ENCODE data around the gene OSER1. TPM values are rescaled to one million over a fixed set of nuclear protein-coding genes. Genes with fewer than 3 reads are reported as not detected.

OSER1 gene
- total RNA-seq, 4 donors from 2014 or later: 11.2 to 38.0 (median 26.2) TPM

DNA sequence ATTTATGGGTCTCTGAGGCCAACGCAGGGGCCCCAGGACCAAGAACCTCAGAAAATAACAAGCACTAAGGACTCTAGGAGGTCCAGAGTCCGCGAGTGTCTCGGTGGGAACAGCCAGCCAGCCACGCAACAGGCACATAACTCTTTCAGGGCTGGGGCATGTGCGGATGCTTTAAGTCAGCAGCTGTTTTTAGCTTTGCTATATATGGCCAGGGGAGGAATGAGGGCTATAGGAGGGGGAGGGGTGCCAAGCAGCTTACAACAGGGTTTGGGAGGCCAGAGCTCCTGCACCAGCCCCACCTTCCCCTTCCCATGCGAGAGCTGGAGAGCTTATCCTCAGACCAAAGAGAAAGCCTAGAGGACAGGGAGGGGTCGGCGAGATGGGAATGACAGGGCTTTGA, 29.8 kb downstream of the OSER1 start:
- H3K9me3 ChIP-seq: no peaks in the 10 kb centered on the region
- 45 to 53% methylated on average over 4 to 9 of the region's 9 CpGs for WGBS, 2 donors (ENCODE audit: low coverage in 1 of 2)
- TF ChIP-seq POLR2AphosphoS5 (IDR thresholded peaks at IDR 0.05) (peak; percentile 30 to 68 (median 55)), EP300 (IDR thresholded peaks at IDR 0.05; ENCODE audit: low read depth) (peak; percentile 14), POLR2A (IDR thresholded peaks at IDR 0.05) (no peak), CTCF (IDR thresholded peaks at IDR 0.05) (no peak)
- peak overlapping the region; percentile 70 to 91 (median 86) for H3K27ac ChIP-seq
- intact Hi-C loops (cut with DNase I; ENCODE audit: low total_unique reads): loop anchor here (5.0 kb wide), 1 partner anchor 34 kb away; no protein-coding TSS in a partner anchor
- peak; percentile 34 for DNase-seq
- in situ Hi-C loops (cut with MboI; ENCODE audit: low pct_ligation_motif_present in 1 of 4, low pct_unique_long_range_greater_than_20kb in 1 of 4, low sequenced_read_pairs in 3 of 4): no loop called here
- peaks cover 5 to 20% (median 14%) of the 10 kb centered on the region in 4 donors for H3K4me1 ChIP-seq
- peak overlapping the region in 1 of 4 donors; percentile 2 for H3K4me3 ChIP-seq
- H3K27me3 ChIP-seq: no peaks in the 10 kb centered on the region
- H3K36me3 ChIP-seq: no peaks in the 10 kb centered on the region

GRCh38 chr20:44176833-44177534, 33.6 kb downstream of the OSER1 start:
- Histone ChIP-seq H3K4me3 (no peak overlapping the region), H3K9me3 (no peaks in the 10 kb centered on the region), H3K27me3 (peaks cover 3% of the 10 kb centered on the region), H3K36me3 (no peaks in the 10 kb centered on the region), H3K27ac (peak overlapping the region; percentile 70 to 91 (median 86)), H3K4me1 (peaks cover 5 to 20% (median 16%) of the 10 kb centered on the region in 4 donors)
- 10 to 35% methylated on average over 2 to 14 of the region's 14 CpGs for WGBS, 2 donors (ENCODE audit: low coverage in 1 of 2)
- in situ Hi-C loops (cut with MboI; ENCODE audit: low pct_ligation_motif_present in 1 of 4, low pct_unique_long_range_greater_than_20kb in 1 of 4, low sequenced_read_pairs in 3 of 4): no loop called here
- intact Hi-C loops (cut with DNase I; ENCODE audit: low total_unique reads): no loop called here
- TF ChIP-seq POLR2A (IDR thresholded peaks at IDR 0.05) (no peak), POLR2AphosphoS5 (IDR thresholded peaks at IDR 0.05) (peak; percentile 26 to 56 (median 47)), CTCF (IDR thresholded peaks at IDR 0.05) (no peak), EP300 (IDR thresholded peaks at IDR 0.05; ENCODE audit: low read depth) (no peak)
- peak; percentile 72 for DNase-seq

DNA sequence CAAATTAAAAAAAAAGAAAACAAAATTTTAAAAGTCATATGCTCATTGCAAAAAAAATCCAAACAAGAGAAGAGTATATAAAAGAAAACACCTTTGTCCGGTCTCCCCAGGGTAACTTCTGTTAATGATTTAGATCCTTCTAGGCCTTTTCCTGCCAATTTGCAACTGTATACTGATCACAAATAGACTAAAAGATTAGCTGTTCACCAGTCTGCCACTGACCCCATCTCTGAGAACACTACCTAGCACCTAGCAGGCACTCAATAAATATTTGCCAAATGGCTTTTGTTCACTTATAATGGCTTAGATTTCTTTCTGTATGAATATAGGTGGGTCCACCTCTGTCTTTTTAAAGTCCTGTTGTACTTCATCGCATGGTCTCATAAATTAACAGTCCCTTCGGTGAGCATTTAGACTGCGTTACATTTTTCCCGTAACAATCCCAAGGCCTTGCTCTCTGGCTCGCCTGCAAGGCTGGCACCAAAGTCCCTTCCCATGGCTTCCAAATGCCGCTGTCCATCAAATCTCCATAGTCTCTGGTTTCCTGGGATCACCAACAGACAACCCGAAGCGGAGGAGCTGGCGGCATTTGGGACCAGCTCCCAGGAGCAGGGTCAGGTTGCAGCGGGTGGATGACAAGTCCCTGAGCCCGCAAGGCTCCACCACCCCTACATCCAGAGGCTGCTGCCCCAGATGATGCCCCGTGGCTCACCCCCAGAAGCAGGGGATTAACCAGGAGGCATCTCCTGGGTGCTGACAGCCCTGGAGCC, 35.4 kb downstream of the OSER1 start:
- H3K4me1 ChIP-seq: peaks cover 5 to 16% (median 15%) of the 10 kb centered on the region in 4 donors
- no peaks in the 10 kb centered on the region for H3K9me3 ChIP-seq
- peaks cover 11% of the 10 kb centered on the region for H3K27me3 ChIP-seq
- intact Hi-C loops (cut with DNase I; ENCODE audit: low total_unique reads): no loop called here
- H3K27ac ChIP-seq: peak overlapping the region; percentile 43 to 91 (median 74)
- in situ Hi-C loops (cut with MboI; ENCODE audit: low pct_ligation_motif_present in 1 of 4, low pct_unique_long_range_greater_than_20kb in 1 of 4, low sequenced_read_pairs in 3 of 4): no loop called here
- H3K4me3 ChIP-seq: no peak overlapping the region
- DNase-seq: no peak
- TF ChIP-seq CTCF (IDR thresholded peaks at IDR 0.05) (no peak), EP300 (IDR thresholded peaks at IDR 0.05; ENCODE audit: low read depth) (no peak), POLR2AphosphoS5 (IDR thresholded peaks at IDR 0.05) (no peak), POLR2A (IDR thresholded peaks at IDR 0.05) (no peak)
- H3K36me3 ChIP-seq: no peaks in the 10 kb centered on the region
- 86 to 100% methylated on average over 1 to 13 of the region's 13 CpGs for WGBS, 2 donors (ENCODE audit: low coverage in 1 of 2)

GRCh38 chr20:44173846-44174245, 36.7 kb downstream of the OSER1 start:
- H3K36me3 ChIP-seq: no peaks in the 10 kb centered on the region
- no peak for DNase-seq
- TF ChIP-seq EP300 (IDR thresholded peaks at IDR 0.05; ENCODE audit: low read depth): no peak
- no peak for TF ChIP-seq POLR2AphosphoS5 (IDR thresholded peaks at IDR 0.05)
- no peak for TF ChIP-seq POLR2A (IDR thresholded peaks at IDR 0.05)
- TF ChIP-seq CTCF (IDR thresholded peaks at IDR 0.05): no peak
- in situ Hi-C loops (cut with MboI; ENCODE audit: low pct_ligation_motif_present in 1 of 4, low pct_unique_long_range_greater_than_20kb in 1 of 4, low sequenced_read_pairs in 3 of 4) (no loop called here), intact Hi-C loops (cut with DNase I; ENCODE audit: low total_unique reads) (no loop called here)
- peaks cover 11% of the 10 kb centered on the region for H3K27me3 ChIP-seq
- H3K4me1 ChIP-seq: peaks cover 5 to 16% (median 15%) of the 10 kb centered on the region in 4 donors
- H3K27ac ChIP-seq: peak overlapping the region in 3 of 4 donors; percentile 64 to 91 (median 85)
- 61 to 65% methylated on average over 7 to 8 of the region's 8 CpGs for WGBS, 2 donors (ENCODE audit: low coverage in 1 of 2)
- no peaks in the 10 kb centered on the region for H3K9me3 ChIP-seq
- no peak overlapping the region for H3K4me3 ChIP-seq

Data from transverse colon (tissue), 4 donors.